ENCODE results near the gene TMEM11. TPM values are rescaled to one million over a fixed set of nuclear protein-coding genes. Genes with fewer than 3 reads are reported as not detected.

TMEM11 gene
- total and polyA plus RNA-seq, 2 of the 8 experiments (the other 6 are each of a cell fraction or from before 2014, with no cell fraction given), result 33.3 to 90.4 TPM

GRCh38 chr17:21152731-21153130 is 61.2 kb downstream of the TMEM11 start:
- no peak overlapping the region for H2BK120ac ChIP-seq (replicated peaks; ENCODE audit: low read depth, low read length)
- CTCF ChIA-PET (ENCODE audit: partially characterized antibody), result interaction anchor here (0.6 kb wide), 1 partner anchor 54 kb away, joined by 3 read pairs; no protein-coding TSS in a partner anchor
- DNase-seq (ENCODE audit: low read depth in 1 of 2, low spot score in 2 of 2), result no peak

More at GRCh38 chr17:21152731-21153130, 61.2 kb downstream of the TMEM11 start:
- no peak for FAIRE-seq
- H3K27me3 ChIP-seq (replicated peaks in 1 of 4; ENCODE audit: control insufficient read depth in 3 of 4, extremely low read depth in 1 of 4, insufficient read depth in 3 of 4, low read length in 3 of 4), result no peaks in the 10 kb centered on the region
- H3K18ac ChIP-seq (ENCODE audit: extremely low read depth, low read length), result no peak overlapping the region
- no peaks in the 10 kb centered on the region for H3K79me2 ChIP-seq (ENCODE audit: control insufficient read depth in 1 of 2, insufficient read depth in 2 of 2, low read length in 2 of 2)
- no peaks in the 10 kb centered on the region for H3K23me2 ChIP-seq (ENCODE audit: low read depth, low read length)
- H3K9me3 ChIP-seq (ENCODE audit: insufficient read depth in 2 of 2, low read depth in 1 of 2, low read length in 1 of 2), result peaks cover 13 to 23% of the 10 kb centered on the region in 2 experiments; a peak in 3 of 4 replicates
- WGBS, 2 experiments (ENCODE audit: extremely low coverage in 1 of 2, insufficient coverage in 1 of 2, insufficient read length in 1 of 2, insufficient replicate concordance in 2 of 2, low coverage in 1 of 2, low lambda C conversion rate in 2 of 2, missing lambda C conversion rate in 1 of 2), result 86% methylated on average over 1 of the region's 1 CpG; no CpG with 5 or more reads in 1 of the 2 experiments
- no peak for TF ChIP-seq MAFK (IDR thresholded peaks at IDR 0.05; ENCODE audit: low read depth, low read length)
- no peak for TF ChIP-seq SP2 (IDR thresholded peaks at IDR 0.05; ENCODE audit: low read length)
- no peak for TF ChIP-seq SRF (IDR thresholded peaks at IDR 0.05; ENCODE audit: low read depth, low read length)
- TF ChIP-seq TAF7 (optimal IDR thresholded peaks at IDR 0.05; ENCODE audit: borderline replicate concordance, low read depth, low read length), result no peak
- TF ChIP-seq CHD1 (IDR thresholded peaks at IDR 0.05; ENCODE audit: low read depth, low read length), result no peak
- TF ChIP-seq GABPA (IDR thresholded peaks at IDR 0.05; ENCODE audit: borderline replicate concordance, insufficient read depth, low read length), result no peak
- no peak for TF ChIP-seq SP4 (IDR thresholded peaks at IDR 0.05; ENCODE audit: low read length)
- no peak overlapping the region for H3K4ac ChIP-seq (replicated peaks; ENCODE audit: insufficient read length, low read depth, low read length)
- H3K4me3 ChIP-seq (ENCODE audit: extremely low read depth in 1 of 4, insufficient read depth in 2 of 4, low read depth in 3 of 4, low read length in 4 of 4), result no peak overlapping the region
- H4K91ac ChIP-seq (replicated peaks; ENCODE audit: insufficient read length, low read length), result no peak overlapping the region
- peaks cover 0 to under 1% (median 0%) of the 10 kb centered on the region in 4 experiments; a peak in 1 of 8 replicates for H3K36me3 ChIP-seq (ENCODE audit: control insufficient read depth in 2 of 4, insufficient read depth in 4 of 4, low read length in 3 of 4)
- no peak overlapping the region for H3K9ac ChIP-seq (replicated peaks in 1 of 4; ENCODE audit: extremely low read depth in 1 of 4, low read depth in 3 of 4, low read length in 3 of 4)
- no peaks in the 10 kb centered on the region for H3K4me1 ChIP-seq (replicated peaks in 1 of 4; ENCODE audit: control insufficient read depth in 3 of 4, insufficient read depth in 4 of 4, low read length in 3 of 4)
- no peaks in the 10 kb centered on the region for H3K79me1 ChIP-seq (ENCODE audit: low read depth, low read length)
- POLR2A ChIA-PET (ENCODE audit: partially characterized antibody), result no interaction called here
- H2BK12ac ChIP-seq (ENCODE audit: low read depth, low read length), result no peak overlapping the region
- no peak overlapping the region for H4K5ac ChIP-seq (ENCODE audit: insufficient read length, low read depth, low read length)
- no peak overlapping the region for H3K23ac ChIP-seq (ENCODE audit: insufficient read length)
- H3K4me2 ChIP-seq (ENCODE audit: insufficient read depth in 1 of 2, low read depth in 2 of 2, low read length in 2 of 2), result no peak overlapping the region
- no peak overlapping the region for H2AFZ ChIP-seq (ENCODE audit: low read length)
- H2BK15ac ChIP-seq (ENCODE audit: low read length), result no peak overlapping the region
- H3K27ac ChIP-seq (ENCODE audit: low read depth, low read length), result no peak overlapping the region
- no peak overlapping the region for H3K14ac ChIP-seq (ENCODE audit: insufficient read length)
- H3K56ac ChIP-seq (replicated peaks; ENCODE audit: insufficient read length, low read depth, low read length), result no peak overlapping the region
- H2BK20ac ChIP-seq (ENCODE audit: low read length), result no peak overlapping the region
- no peak overlapping the region for H2AK5ac ChIP-seq (ENCODE audit: low read depth, low read length)
- H4K20me1 ChIP-seq (replicated peaks in 1 of 2; ENCODE audit: control insufficient read depth in 1 of 2, insufficient read depth in 2 of 2, low read length in 2 of 2), result no peaks in the 10 kb centered on the region
- H2BK5ac ChIP-seq (ENCODE audit: low read depth, low read length), result no peak overlapping the region
- H4K8ac ChIP-seq (ENCODE audit: extremely low read depth, insufficient read depth, low read length), result no peak overlapping the region

All from H1 (cell line).